Stimulated activated CD4-positive, alpha-beta T cell treated with anti-CD3 and anti-CD28 coated beads, Interleukin-12 subunit alpha, Interleukin-12 subunit beta, amount 100 ng/mL, for 24 hours (primary cell): ENCODE data around the gene DGUOK.

ENCODE experiments used
- DNase-seq, 2 experiments: peaks; one replicate each; pipeline ENCODE4 v3.0.0-alpha.2; 2020; ENCODE audit warnings: low read depth in 2 of 2

The DGUOK gene

DNA sequence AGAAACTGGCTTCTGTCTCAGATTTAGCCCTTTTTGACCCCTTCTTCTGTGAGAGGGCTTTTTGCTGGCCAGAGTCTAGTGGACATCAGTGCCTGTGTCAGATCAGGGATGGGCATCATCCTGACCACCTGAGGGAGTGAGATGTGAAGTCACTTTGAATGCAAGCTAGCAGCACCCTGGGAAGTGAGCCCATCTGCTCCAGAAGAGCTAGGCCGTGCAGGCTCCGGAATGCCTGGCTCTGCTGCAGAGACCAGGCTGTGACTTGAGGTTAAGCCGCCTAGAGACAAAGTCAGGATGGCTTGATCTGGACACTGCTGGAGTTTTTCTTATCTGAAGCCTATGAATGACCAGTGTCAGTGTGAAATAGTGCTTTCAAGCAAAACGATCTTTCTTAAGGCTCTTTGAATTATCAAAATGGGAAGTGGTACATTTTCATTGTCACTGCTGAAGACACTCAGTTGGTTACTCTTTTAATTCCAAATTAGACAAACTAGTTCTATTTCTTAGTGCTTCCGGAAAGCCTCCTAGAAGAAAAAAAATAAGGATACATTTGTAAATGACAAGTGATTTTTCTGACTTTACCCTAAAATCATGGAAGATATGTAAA lies 20.8 kb downstream of the DGUOK start:
- DNase-seq = no peak

DNA sequence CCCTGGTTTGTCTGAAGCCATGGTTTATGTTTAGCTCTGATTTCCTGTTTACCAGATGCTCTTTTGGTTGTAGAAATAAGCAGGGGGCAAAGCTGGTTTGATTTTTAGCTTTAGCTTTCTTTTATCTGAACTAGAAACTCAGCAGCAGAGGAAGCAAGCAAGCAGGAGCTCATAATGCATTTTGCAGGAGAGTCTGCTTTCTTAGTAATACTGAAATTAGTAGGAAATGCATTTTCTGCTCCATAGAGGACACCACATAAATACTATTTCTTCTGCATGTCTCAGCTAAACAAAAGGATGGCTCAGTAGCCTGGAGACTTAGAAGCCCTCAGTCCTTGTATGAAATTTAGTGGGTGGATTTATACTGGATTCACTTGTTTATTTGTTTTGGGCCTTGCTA lies 23.1 kb downstream of the DGUOK start:
- no peak for DNase-seq

DNA sequence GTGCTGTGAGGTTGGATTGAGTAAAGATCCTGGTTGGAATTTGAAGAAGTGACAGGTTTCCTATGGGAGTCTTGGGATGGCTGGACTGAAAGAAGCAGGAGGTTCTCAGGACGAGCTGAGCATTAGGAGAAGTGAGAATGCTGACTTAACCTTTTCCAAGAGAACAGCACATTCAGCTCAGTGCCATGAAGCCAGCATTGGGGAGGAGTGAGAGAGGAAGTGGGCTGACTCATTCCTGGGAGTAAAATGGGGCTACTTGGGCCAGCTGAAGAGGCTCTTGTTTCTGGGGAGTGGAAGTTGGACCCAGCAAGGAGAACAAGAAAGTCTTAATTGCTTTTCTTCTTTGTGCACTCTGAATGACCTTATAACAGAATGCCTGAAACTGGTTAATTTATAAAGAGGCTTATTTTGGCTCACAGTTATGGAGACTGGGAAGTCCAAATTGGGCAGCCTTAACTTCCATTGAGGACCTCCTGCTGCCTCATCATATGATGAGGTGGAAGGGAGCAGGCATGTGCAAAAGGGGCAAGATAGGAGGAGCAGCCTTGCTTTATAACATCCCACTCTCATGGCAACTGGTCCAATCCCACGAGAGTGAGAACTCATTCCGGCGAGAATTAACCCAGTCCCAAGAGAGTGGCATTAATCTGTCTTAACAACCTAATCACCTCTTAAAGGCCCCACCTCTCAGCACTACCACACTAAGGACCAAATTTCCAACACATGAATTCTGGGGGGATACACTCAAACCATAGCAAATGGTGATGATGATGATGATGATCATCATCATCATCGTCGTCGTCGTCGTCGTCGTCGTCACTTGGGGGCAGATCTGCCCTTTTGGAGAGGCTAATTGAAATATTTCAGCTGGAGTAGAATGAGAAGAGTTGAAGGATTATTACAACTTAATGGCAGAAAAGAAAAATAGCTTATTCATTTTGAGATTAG lies 26.1 kb downstream of the DGUOK start:
- DNase-seq = no peak

DNA sequence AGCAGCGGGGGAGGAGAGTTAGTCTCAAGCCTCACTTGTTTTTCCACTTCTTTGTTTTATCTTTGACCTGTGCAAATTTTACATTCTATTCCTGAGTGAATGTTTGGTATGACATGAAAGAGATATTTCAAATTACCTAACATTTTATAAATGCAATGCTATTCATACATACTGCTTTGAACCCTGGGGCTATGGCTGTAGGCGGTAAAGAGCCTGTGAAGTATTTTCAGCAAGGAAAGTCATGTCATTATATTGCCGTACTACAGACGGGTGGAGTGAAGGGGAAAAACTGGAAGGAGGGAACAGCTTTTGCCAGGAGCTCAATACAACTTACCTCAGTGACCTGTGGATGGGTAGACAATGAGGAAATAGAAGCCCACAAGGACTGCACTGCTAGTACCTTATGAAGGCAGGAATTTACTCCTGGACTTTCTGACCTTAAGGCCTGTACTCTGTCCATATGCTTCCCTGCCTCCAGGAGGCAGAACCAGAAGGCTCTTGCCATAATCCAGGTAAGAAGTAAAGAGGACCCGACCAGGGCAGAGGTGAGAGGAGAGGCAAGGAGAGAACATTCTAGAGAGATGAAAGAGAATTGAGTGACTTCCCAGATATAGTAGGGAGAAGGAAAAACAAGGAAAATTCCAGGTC lies 29.7 kb downstream of the DGUOK start:
- no peak for DNase-seq

DNA sequence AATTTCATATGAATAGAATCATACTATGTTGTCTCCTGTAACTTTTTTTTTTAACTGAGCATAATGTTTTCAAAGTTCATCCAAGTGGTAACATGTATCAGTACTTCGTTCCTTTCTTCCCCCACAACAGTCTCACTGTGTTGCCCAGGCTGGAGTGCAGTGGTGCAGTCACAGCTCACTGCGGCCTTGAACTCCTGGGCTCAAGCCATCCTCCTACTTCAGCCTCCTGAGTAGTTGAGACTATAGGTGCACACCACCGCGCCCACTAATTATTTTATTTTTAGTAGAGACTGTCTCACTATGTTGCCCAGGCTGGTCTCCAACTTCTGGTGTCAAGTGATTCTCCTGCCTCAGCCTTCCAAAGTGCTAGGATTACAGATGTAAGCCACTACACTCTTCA lies 34.6 kb downstream of the DGUOK start:
- no peak for DNase-seq

DNA sequence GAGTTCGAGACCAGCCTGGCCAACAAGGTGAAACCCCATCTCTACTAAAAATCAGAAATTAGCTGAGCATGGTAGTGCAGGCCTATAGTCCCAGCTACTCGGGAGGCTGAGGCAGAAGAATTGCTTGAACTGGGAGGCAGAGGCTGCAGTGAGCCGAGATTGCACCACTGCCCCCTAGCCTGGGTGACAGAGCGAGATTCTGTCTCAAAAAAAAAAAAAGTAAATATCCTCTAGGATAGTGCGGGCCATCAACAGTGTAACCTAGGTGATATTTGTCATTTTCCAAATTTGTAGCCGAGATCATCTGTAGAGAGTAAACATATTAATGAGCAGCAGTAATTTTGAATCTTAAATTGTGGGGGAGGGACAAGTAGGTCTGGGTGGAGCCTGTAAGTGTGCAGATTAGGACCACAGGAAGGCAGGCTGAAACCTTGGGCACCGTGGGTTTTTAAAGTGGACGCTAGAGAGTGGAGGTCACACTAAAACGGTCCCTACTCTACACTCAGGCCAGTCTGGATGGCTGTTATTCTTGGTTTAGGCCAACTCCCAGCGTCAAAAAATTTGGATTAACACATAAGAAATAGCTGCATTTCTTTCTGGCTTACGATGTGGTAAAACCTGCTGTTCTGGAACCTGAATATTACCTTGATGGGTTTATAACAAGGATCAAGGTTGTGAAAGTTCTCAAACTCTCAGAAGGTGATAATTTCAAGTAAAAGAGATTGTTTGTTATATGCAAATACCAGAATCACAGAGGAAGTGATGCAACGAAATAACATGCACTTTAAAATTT lies 35.3 kb downstream of the DGUOK start:
- DNase-seq = no peak

DNA sequence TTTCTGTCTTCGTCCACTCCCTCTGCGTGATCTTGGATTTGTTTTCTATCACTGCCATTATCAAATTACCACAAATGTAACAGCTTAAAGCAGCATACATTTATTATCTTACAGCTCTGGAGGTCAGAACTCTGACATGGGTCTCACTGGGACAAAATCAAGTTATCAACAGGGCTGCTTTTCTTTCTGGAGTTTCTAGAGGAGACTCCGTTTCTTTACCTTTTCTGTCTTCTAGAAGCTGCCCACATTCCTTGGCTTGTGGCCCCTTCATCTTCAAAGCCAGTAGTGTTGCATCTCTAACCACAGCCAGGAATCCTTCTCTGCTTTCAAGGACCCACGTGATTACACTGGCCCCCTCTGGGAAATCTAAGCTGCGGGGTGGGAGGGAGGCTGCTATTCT lies 36.1 kb downstream of the DGUOK start:
- no peak for DNase-seq

DNA sequence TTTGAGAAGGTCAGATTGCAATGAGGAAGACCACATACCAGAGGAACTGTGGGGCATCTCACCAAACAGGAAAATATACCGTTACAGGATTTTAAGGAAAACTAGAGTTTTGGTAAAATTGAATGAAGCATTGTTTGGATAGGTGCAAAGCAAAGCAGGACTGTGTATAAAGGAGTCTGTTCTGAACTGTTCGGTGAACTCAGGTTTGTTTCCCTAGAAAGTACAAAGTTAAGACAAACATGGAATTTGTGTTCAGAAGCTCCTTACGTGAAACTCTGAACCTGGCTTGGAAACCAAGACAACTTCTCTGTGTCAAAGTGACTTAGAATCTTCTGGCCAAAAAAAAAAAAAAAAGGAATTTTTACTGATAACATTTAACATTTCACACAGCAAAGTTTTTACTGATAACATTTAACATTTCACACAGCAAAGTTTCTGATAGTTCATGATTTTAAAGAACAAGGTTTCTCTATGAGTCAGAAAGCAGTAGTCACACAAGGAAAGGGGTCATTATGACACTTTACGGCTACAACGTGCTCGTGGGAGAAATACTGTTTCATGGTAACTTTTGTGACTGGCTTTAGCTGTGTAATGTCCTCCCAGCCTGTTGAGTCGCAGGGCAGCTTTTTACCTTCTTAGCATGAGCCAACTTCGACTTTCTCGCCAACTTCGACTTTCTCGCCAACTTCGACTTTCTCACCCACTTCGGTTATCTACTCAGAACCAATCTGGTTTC lies 36.9 kb downstream of the DGUOK start:
- DNase-seq = peak in 1 of 2 experiments; percentile 29

DNA sequence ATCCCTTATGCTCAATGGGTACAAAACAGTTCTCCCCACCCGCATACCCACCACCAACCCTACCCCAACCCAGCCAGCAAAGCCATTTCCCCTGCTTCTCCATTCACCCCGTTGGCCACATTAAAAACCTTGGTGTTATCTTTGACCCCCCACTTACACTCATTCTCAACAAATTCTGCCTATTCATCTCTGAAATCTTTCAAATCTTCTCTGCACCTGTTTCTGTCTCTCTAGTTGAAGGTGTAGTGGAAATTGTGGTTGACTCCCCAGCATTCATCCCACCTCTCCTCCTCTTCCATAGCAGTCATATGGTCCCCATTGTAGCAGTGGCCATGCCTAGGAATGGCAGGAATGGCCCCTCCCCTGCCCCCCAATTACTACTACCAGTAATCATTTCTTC lies 37.5 kb downstream of the DGUOK start:
- DNase-seq = no peak

DNA sequence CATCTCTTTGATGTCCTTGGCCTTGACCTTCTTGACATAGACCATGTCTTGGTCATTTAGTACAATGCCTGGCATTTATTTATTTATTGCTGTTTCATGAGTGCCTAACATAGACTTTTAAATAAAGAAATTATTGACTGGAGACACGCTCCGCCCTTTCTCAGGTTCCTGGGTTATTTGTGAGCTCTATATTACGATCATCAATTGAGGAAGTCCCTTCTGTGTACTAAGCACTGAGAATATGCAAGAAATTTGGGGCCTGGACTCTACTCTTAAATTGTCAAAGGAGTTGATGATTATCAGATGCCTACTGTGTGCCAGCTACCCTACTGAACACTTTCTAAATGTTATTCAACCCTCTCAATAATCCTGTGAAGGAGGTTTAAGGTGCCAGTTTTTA lies 38.4 kb downstream of the DGUOK start:
- DNase-seq = no peak

DNA sequence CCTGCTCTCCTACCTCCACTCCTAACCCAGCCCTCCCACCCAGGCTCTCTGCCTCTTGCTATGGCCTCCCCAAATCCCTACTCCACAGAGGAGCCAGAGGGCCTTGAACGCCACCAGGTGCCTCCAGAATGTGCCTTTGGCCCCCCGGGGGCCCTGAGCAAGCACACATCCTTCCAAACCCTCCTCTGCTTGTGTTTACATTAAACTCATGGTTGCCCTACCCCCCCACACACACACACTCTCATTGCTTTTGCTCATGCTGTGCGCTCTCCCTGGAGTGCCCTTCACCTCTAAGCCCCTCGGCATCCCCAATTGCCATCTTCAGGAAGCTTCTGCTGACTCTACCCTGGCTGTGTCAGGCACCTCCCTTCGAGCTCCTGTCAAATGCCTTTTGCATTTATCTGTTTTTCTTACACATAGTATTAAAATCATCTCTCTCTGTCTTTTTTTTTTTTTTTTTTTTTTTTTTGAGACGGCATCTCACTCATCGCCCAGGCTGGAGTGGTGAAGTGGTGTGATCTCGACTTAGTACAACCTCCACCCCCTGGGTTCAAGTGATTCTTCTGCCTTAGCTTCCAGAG lies 41.8 kb downstream of the DGUOK start:
- no peak for DNase-seq

DNA sequence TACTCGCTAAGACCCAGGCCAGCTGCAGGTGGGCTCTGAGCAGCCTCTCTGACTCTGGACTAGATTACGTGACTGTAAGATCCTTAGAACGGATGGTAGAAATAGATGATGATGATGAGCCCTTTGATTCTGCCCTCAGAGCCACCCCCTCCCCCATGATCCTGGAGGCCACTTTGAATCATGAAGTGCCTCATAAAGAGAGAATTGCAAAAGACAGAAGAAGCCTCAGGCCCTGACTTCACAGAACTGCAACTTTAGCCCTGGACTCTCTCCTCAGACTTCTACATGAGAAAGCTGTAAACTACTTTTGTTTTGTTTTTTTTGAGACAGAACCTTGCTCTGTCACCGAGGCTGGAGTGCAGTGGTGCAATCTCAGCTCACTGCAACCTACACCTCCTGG lies 42.7 kb downstream of the DGUOK start:
- DNase-seq = no peak

DNA sequence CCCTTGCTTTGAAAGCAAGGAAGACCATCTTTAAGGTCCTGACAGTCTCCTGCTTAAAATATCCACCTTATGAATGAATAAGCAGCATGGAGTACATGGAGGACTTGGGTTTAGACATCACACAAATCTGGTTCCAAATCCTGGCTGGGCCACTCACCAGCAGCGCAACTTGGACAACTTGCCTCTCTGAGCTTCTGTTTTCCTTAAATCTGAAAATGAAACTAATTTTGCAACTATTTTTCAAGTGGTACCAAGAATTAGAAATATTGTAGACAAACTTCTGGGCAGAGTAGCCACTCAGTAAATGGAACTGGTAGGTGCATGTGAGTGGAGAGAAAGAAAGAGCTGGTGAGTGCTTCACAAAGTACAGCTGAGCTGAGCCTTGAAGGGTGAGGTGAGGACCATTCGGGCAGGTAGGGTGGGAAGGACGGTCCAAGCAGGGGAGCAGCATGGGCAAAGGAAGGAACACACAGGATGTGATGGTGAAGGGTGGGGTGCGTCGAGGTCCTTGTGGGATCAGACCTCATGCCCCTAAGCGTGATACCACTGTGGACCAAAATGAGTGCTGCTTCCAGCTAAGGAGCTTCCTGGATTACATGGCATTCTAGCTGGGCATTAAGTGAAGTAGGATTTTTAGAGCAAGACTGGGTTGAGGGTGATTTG lies 43.6 kb downstream of the DGUOK start:
- no peak for DNase-seq

DNA sequence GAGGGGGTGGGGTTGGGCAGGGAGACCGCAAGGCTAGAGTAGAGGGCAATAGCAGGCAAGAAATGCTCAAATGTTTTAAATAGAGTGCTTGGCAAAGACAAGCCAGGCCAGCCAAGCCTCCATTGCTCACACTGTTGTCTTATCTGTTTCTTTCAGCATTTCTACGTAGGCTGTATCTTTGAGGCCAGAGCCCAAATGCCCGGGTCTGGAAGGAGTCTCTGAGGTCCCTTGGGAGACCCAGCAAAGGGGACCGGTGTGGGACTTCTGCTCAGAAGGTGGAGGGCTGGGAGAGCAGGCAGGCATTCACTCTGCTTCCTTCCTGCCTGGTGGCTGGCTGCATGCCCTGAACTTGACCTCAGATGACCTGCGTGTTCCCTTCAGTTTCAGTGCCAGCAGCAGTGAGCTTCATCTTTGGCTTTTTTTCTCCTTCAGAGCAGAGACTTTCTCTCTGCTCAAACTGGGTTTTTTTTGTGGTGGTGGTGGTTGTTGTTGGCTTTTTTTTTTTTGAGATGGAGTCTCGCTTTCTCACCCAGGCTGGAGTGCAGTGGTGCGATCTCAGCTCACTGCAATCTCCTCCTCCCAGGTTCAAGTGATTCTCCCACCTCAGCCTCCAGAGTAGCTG lies 44.3 kb downstream of the DGUOK start:
- no peak for DNase-seq

DNA sequence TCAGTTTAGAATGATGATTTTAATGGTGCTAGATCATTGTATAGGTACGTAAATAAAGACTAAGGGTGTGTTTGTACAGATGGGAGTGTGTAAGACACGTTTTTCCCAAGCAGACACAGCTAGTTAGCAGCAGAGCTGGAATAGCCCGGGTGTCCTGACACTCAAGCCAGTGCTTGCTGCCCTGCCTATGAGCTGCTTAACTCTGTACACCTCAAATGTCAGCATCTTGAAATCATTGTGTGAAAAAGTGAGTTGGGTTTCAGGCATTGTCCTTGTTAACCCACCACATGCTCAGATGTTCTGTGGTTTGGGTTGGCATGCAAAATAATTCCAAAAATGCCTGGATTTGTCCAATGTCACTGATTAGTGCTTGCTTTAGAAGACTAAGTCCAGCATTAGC lies 45.0 kb downstream of the DGUOK start:
- no peak for DNase-seq

DNA sequence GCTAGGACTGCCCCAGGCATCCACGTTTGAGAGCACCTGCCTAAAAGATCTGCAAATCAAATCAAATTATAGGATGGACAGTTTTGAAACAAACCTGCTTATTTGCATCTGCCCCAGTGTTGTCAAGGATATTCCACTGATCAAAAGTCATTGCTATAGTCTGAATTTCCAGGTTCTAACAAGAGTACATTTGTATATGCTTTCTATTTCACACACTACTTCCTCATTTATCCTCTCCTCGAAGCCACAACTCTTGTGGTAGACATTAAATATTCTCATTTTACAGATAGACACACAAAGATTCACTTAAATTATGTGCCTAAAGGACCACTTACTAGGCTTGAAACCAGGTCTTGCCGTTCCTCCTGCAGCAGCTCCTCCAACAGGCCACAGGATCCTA lies 46.2 kb downstream of the DGUOK start:
- DNase-seq = no peak

DNA sequence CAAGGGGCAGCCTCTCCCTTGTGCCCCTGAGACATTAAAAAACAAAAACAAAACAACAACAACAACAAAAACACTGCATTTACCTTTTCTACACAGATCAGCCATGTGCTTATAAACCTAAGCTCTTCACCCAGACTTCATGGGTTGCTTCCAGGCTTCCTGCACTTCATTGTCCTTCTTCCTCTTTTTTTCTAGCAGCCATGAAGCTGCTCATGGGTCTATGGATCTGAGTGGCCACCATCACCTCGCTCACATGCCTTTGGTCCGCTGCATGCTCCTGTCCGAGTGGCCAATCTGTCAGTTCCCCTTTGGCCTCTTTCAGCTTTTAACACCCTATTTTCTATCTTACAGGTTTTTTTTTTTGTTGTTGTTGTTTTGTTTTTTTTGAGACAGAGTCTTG lies 49.1 kb downstream of the DGUOK start:
- DNase-seq = no peak

DNA sequence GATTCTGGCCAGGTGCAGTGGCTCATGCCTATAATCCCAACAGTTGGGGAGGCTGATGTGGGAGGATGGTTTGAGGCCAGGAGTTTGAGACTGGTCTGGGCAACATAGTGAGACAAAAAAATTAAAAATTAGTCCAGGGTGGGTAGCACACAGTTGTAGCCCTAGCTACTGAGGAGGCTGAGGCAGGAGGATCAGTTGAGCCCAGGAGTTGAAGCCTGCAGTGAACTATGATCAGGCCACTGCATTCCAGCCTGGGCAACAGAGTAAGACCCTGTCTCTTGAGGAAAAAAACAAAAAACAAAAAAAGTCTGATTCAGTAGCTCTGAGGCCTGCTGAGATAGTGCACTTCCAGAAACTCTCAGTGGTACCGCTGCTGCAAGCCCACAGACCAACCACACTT lies 50.1 kb downstream of the DGUOK start:
- DNase-seq = no peak

DNA sequence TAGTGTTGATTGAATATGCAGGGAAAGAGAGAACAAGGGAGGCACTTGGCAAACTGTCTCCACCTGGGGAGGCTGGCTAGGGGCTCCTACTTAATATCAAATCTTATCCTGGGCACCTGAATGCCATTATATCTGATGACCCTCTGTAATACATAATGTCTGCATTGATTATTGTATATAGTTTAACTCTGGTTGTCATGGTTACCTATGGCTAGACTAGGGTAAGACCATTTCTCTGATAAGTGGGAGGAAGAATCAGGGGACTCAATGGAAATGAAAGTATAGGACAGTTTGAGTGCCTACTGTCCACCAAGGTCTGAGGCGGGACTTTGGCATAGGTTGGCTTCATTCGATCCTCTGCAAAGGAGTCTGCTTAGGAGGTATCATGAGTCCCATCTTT lies 50.8 kb downstream of the DGUOK start:
- DNase-seq = no peak

DNA sequence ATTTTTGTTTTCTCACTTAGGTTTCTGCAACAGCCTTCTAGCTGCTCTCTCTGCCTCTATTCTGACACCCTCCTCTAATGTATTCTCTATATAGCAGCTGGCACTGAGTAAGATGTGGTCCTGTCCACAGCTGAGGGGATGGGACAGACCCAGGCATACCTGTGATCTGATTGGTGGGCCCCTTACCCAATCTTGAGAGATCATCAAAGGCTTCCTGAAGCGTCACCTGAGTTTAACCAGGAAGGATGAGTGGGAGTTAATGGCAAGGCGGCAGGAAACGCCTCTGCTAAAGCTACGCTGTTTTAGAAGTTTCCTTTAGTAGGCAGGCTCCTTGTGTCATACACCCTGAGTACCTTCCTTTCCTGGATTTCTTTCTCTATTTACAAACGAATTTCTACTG lies 52.3 kb downstream of the DGUOK start:
- DNase-seq = peak in 1 of 2 experiments; percentile 46
